A673 (cell line): ENCODE data around the gene CEBPE.

ENCODE experiments used
- CTCF ChIP-seq: fragments of 300-800, 200-600 bp; sonication (generic); conservative IDR thresholded peaks from 2 replicates; pipeline ENCODE4 v1.5.1; 2017; ENCODE audit warnings: low read depth, mild to moderate bottlenecking, antibody characterized with exemption, low read length, moderate library complexity, mixed read lengths
- EZH2 ChIP-seq: fragments of 200-600 bp; sonication (generic); IDR thresholded peaks from 2 replicates; pipeline ENCODE4 v1.6.1; 2017; ENCODE audit warnings: borderline replicate concordance, low read depth, mild to moderate bottlenecking, mixed read lengths, antibody characterized with exemption, low read length; ENCODE audit not compliant: poor library complexity, severe bottlenecking

DNA sequence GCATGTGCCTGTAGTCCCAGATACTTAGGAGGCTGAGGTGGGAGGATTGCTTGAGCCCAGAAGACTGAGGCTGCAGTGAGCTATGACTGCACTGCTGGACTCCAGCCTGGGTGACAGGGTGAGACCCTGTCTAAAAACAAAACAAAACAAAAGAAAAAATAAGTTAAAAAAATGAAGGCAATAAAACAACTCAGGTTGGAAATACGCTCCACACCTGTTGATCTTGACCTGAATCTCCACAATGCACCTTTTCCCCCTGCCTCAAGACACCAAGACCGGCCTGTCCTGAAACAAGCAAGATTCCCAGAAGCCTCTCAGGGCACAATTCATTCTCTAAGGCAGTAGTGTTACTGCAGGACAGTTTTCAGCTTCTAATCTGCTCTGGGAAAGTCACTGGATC is 20.8 kb upstream of the CEBPE start:
- TF ChIP-seq CTCF, result no peak
- no peak for TF ChIP-seq EZH2
